ENCODE data around the gene MCC.

- TF ChIP-seq CTCF (IDR thresholded peaks at IDR 0.05; ENCODE audit: insufficient read depth, low read depth, low read length) = no peak
- TF ChIP-seq EZH2 (IDR thresholded peaks at IDR 0.05; ENCODE audit: insufficient read depth, low read length) = no peak
Observed at GRCh38 chr5:113099822-113100221, 388.4 kb downstream of the MCC start.
